Measurements from ENCODE around the gene FGF10.

- TF ChIP-seq, protein P1, sequence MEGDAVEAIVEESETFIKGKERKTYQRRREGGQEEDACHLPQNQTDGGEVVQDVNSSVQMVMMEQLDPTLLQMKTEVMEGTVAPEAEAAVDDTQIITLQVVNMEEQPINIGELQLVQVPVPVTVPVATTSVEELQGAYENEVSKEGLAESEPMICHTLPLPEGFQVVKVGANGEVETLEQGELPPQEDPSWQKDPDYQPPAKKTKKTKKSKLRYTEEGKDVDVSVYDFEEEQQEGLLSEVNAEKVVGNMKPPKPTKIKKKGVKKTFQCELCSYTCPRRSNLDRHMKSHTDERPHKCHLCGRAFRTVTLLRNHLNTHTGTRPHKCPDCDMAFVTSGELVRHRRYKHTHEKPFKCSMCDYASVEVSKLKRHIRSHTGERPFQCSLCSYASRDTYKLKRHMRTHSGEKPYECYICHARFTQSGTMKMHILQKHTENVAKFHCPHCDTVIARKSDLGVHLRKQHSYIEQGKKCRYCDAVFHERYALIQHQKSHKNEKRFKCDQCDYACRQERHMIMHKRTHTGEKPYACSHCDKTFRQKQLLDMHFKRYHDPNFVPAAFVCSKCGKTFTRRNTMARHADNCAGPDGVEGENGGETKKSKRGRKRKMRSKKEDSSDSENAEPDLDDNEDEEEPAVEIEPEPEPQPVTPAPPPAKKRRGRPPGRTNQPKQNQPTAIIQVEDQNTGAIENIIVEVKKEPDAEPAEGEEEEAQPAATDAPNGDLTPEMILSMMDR (IDR thresholded peaks at IDR 0.05): no peak
- no peak for TF ChIP-seq POLR2A (IDR thresholded peaks at IDR 0.05)
These were observed 30.8 kb downstream of the FGF10 start for GRCh38 chr5:44358421-44358820.
